Ascending aorta (tissue), 2 donors: Measurements from ENCODE around the gene CCDC57. TPM values are rescaled to one million over a fixed set of nuclear protein-coding genes. Genes with fewer than 3 reads are reported as not detected.

ENCODE experiments used
- DNase-seq, 2 donors: peaks; one replicate each; pipeline ENCODE4 v3.0.0-alpha.2; 2019; ENCODE audit warnings: low spot score in 2 of 2
- H3K27ac ChIP-seq, 2 donors: fragments of 200-600 bp; sonication (generic); one replicate each; pipeline ENCODE4 v1.5.1; 2016 to 2017; ENCODE audit warnings: mild to moderate bottlenecking in 1 of 2
- H3K27me3 ChIP-seq: fragments of 200-600 bp; sonication (generic); one replicate; pipeline ENCODE4 v1.5.1; 2017
- H3K36me3 ChIP-seq, 2 donors: fragments of 200-600 bp; sonication (generic); one replicate each; pipeline ENCODE4 v1.5.1; 2016
- H3K4me1 ChIP-seq, 2 donors: fragments of 200-600 bp; sonication (generic); one replicate each; pipeline ENCODE4 v1.5.1; 2016 to 2017; ENCODE audit warnings: mild to moderate bottlenecking in 1 of 2
- H3K4me3 ChIP-seq, 2 donors: fragments of 200-600 bp; sonication (generic); one replicate each; pipeline ENCODE4 v1.5.1; 2016 to 2017; ENCODE audit warnings: mild to moderate bottlenecking in 1 of 2
- H3K9me3 ChIP-seq, 2 donors: fragments of 200-600 bp; sonication (generic); one replicate each; pipeline ENCODE4 v1.5.1; 2016
- intact Hi-C: fragments of 100-400 bp; cut with DNase I; formaldehyde crosslinking; loops from one replicate; pipeline ENCODE4 v1.15.1; 2023
- total RNA-seq: library from RNA; depleted of rRNA; stranded (reverse); fragments of >200 nt; gene quantifications from one replicate; pipeline ENCODE4 v1.1.0, GENCODE V29; 2016
- TF ChIP-seq, protein P1 (sequence below), 3 experiments: fragments of 200-600 bp in 2 of 3; fragments of 450-650 bp in 1 of 3; sonication (generic) in 2 of 3; IDR thresholded peaks; one replicate each; pipeline ENCODE4 v1.5.1; 2016 to 2019; ENCODE audit warnings: antibody characterized with exemption in 3 of 3, mild to moderate bottlenecking in 1 of 3, moderate library complexity in 1 of 3

CCDC57 gene
- total RNA-seq, 1 donor from 2014 or later: 12.8 TPM

DNA sequence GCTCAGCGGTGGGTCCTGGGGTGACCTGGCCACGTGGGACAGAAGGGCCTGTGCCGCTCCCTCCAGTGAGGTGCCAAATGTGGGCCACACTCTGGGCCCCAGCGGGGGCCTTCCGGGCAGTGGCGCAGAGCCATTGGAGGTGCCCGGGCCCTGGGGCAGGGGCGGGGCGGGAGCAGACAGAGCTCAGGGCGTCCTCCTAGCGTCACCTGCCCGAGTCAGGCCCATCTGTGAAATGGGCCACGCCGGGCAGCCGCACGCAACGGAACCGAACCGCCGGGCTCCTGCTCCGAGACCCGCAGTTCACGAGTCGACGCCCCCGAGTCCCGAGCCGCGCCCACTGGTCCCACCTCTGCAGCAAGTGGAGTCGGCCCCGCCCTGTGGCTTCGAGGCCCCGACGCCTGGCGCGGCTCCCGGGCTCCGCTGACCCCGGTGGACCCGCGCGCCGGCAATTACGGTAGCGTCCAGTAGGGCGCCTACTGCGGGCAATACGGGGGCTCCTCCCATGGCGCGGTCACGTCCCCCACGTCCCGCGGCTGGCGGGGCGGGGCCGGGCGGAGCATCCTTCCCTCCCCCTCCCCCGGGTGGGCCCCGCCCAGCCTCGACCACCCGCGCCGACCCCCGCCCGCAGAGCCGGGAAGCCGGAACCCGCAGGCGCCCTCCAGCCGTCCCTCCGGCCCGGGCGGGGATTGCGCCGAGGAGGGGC lies 18.1 kb upstream of the CCDC57 start:
- Histone ChIP-seq H3K27ac (peak overlapping the region; percentile 79 to 85), H3K36me3 (no peaks in the 10 kb centered on the region), H3K4me3 (peak overlapping the region; percentile 55 to 70), H3K9me3 (no peaks in the 10 kb centered on the region), H3K27me3 (no peaks in the 10 kb centered on the region), H3K4me1 (peaks cover 10 to 20% of the 10 kb centered on the region in 2 donors)
- DNase-seq: peak in 1 of 2 donors; percentile 92
- intact Hi-C loops: loop anchor here (2.0 kb wide), 1 partner anchor 18 kb away; the partner anchor contains the start of gene CCDC57
- TF ChIP-seq, protein P1, sequence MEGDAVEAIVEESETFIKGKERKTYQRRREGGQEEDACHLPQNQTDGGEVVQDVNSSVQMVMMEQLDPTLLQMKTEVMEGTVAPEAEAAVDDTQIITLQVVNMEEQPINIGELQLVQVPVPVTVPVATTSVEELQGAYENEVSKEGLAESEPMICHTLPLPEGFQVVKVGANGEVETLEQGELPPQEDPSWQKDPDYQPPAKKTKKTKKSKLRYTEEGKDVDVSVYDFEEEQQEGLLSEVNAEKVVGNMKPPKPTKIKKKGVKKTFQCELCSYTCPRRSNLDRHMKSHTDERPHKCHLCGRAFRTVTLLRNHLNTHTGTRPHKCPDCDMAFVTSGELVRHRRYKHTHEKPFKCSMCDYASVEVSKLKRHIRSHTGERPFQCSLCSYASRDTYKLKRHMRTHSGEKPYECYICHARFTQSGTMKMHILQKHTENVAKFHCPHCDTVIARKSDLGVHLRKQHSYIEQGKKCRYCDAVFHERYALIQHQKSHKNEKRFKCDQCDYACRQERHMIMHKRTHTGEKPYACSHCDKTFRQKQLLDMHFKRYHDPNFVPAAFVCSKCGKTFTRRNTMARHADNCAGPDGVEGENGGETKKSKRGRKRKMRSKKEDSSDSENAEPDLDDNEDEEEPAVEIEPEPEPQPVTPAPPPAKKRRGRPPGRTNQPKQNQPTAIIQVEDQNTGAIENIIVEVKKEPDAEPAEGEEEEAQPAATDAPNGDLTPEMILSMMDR (IDR thresholded peaks at IDR 0.05): peak; percentile 38 to 84 (median 60)

DNA sequence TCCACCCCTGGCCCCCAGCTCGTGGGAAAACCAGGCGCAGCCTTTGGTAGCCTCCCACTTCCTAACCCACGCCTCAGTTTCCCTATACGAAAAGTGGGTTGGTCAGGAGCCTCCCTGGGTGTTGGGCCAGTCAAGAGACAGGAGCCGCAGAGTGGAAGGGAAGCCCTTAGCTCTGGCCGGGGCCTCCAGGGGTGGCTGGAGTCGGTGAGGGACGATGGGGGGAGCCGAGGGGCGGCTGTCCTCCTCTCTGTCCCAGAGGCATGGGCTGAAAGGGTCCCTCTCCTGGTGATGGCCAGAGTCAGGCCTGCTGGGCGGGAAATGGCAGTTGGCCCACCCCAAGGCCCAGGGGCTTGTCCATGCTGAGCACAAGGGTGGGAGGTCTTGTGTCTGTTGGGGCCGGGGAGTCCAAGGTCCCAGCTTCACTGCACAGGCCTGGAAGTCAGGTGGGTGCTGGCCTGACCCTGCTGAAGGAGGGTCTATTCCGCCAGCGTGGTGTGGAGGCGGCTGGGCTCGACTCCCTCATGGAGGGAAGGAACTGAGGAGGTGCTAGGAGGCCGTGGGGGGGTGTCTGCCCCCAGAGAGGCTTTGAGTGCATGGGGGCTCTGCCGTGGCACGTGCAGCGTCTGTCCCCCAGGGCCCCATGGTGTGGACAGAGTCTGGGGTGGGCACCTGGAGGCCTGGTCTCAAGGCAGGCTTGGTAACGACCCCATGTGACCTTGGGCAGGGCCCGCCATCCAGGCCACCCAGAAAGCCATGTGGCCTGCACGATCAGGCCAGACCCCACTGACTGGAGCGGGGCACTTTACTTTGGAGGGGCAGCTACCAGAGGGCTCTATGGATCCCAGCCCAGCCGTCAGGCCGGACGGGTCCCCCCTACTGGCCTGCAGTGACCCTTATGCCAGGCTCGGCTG lies 17.3 kb upstream of the CCDC57 start:
- intact Hi-C loops: loop anchor here (2.0 kb wide), 2 partner anchors 13 to 17 kb away; partner anchors contain the start of gene CCDC57
- Histone ChIP-seq H3K4me1 (peaks cover 8 to 20% of the 10 kb centered on the region in 2 donors), H3K9me3 (no peaks in the 10 kb centered on the region), H3K4me3 (peak overlapping the region; percentile 59 to 70), H3K36me3 (no peaks in the 10 kb centered on the region), H3K27ac (peak overlapping the region; percentile 79 to 85), H3K27me3 (no peaks in the 10 kb centered on the region)
- TF ChIP-seq, protein P1 (IDR thresholded peaks at IDR 0.05): no peak
- DNase-seq: no peak

DNA sequence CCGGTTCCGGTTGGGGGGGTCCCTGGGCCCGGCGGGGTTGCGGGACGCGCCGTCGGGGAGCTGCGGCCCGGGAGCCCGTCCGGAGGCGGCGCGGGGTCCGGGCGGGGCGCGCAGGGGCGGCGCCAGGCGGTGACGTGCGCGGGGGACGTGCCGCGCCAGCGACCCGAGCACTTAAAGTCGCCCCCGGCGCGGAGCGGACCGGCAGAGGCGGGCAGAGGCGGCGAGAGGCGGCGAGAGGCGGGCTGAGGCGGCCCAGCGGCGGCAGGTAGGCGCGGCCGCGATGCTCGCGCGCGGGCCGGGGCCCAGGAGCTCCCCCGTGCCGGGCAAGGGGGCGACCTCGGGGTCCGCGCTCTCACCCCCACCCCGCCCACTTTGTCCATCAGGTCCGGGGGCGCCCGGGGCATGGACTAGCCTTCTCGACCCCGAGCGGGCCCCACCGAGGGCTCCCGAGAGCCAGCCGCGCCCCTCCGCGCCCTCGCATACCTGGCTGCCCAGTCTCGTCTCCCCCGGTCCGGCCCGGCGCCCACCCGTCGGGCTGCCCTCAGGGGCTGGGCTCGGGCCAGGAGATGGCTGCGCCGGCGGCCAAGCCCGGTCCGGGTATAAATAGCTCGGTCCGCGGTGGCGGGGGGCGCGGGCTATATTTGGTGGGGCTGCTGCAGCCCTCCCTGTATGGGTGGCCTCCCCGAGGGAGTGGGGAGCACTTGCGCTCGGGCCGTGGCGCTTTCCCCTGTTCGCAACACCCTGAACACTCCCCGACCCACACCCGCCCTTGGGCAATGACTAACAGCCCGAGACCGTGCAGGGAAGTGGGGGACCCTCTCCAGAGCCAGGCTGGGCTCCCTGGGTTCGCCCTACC lies 16.4 kb upstream of the CCDC57 start, which contains the start of gene SLC16A3:
TSS of gene SLC16A3 (plus strand) at position 201 of the 856 bp plus-strand sequence. CDS start 6,967 bp downstream, outside the sequence.
- no peaks in the 10 kb centered on the region for H3K36me3 ChIP-seq
- intact Hi-C loops: loop anchor here (2.0 kb wide), 1 partner anchor 14 kb away; no protein-coding TSS in a partner anchor
- TF ChIP-seq, protein P1 (IDR thresholded peaks at IDR 0.05): no peak
- no peaks in the 10 kb centered on the region for H3K27me3 ChIP-seq
- no peaks in the 10 kb centered on the region for H3K9me3 ChIP-seq
- H3K4me1 ChIP-seq: peaks cover 8 to 20% of the 10 kb centered on the region in 2 donors
- H3K27ac ChIP-seq: peak within 1 kb of the TSS; percentile 88 to 89
- DNase-seq: peak in 1 of 2 donors; percentile 76
- H3K4me3 ChIP-seq: peak within 1 kb of the TSS; percentile 59 to 70

DNA sequence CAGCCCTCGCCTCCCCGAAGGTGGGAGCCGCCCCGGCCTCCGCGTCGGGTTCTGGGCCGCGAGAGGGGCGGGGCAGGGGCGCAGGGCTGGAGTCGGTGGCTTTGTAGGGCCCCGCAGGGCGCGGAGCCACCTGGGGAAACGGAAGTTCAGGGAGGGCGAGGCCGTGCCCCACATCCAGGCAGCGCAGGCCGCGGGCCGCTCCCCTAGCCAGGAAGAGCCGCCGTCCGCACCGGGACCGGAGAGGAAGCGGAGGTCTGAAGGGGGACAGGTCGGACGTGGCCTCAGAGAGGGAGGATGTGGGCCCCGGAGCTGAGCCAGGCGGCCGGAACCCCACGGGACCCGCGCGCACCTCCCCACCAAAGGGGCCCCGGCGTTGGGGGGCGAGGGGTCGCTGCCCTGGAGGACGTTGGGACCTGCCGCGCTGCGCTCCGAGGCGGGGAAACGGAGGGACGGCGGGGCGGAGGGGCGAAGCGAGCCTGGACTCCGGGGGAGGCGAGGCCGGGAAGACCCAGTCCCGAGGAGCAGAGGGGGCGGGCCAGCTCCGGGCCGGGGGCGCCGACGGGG lies 15.7 kb upstream of the CCDC57 start:
- Histone ChIP-seq H3K9me3 (no peaks in the 10 kb centered on the region), H3K27ac (peak overlapping the region; percentile 88 to 89), H3K4me3 (peak overlapping the region; percentile 59 to 70), H3K36me3 (no peaks in the 10 kb centered on the region), H3K27me3 (no peaks in the 10 kb centered on the region), H3K4me1 (peaks cover 8 to 20% of the 10 kb centered on the region in 2 donors)
- TF ChIP-seq, protein P1 (IDR thresholded peaks at IDR 0.05): no peak
- DNase-seq: no peak
- intact Hi-C loops: loop anchor here (2.0 kb wide), 1 partner anchor 14 kb away; no protein-coding TSS in a partner anchor
